WTC11 (cell line): ENCODE results near the gene ARHGAP20. TPM values are rescaled to one million over a fixed set of nuclear protein-coding genes. Genes with fewer than 3 reads are reported as not detected.

Experiments
- ATAC-seq: fragments of 200-7000 bp; cut with Tn5 transposase; 2 replicates; pipeline ENCODE4 v1.10.0; 2021; ENCODE audit warnings: mild to moderate bottlenecking, moderate library complexity
- CTCF ChIA-PET: fragments of 300-600 bp; sonication (Branson Sonifier 250); formaldehyde crosslinking; loops from one replicate; lab custom pipeline; 2021; ENCODE audit warnings: antibody characterized with exemption; lab: Charles Lee
- POLR2A ChIA-PET: fragments of 350-600 bp; sonication (Branson Sonifier 250); formaldehyde crosslinking; loops from one replicate; lab custom pipeline; 2021; ENCODE audit warnings: antibody characterized with exemption; lab: Charles Lee
- DNase-seq: peaks from one replicate; pipeline ENCODE4 v3.0.0; 2021; ENCODE audit warnings: low spot score
- H3K27ac Mint-ChIP-seq: 2 replicates; pipeline ENCODE4 v1.8.0; 2021; ENCODE audit warnings: mixed read lengths
- H3K27me3 Mint-ChIP-seq: 2 replicates; pipeline ENCODE4 v1.8.0; 2021; ENCODE audit warnings: low read depth, mild to moderate bottlenecking, moderate library complexity, mixed read lengths
- H3K36me3 Mint-ChIP-seq: 2 replicates; pipeline ENCODE4 v1.8.0; 2021; ENCODE audit warnings: mixed read lengths
- H3K4me1 Mint-ChIP-seq: 2 replicates; pipeline ENCODE4 v1.8.0; 2022; ENCODE audit warnings: mixed read lengths
- H3K4me3 Mint-ChIP-seq: 2 replicates; pipeline ENCODE4 v1.8.0; 2021; ENCODE audit warnings: mild to moderate bottlenecking, moderate library complexity, mixed read lengths
- H3K9me3 Mint-ChIP-seq: 2 replicates; pipeline ENCODE4 v1.8.0; 2021; ENCODE audit warnings: mixed read lengths
- ETV6 ChIP-seq: sonication (generic); formaldehyde crosslinking; IDR thresholded peaks from 2 replicates; pipeline ENCODE4 v1.8.1; 2022; ENCODE audit warnings: mild to moderate bottlenecking, missing genetic modification reagents
- FOXK1 ChIP-seq: sonication (generic); formaldehyde crosslinking; IDR thresholded peaks from 2 replicates; pipeline ENCODE4 v1.8.0; 2022; ENCODE audit warnings: mild to moderate bottlenecking, moderate library complexity, missing genetic modification reagents
- FOXP4 ChIP-seq: sonication (generic); formaldehyde crosslinking; IDR thresholded peaks from 2 replicates; pipeline ENCODE4 v1.8.0; 2022; ENCODE audit warnings: mild to moderate bottlenecking, missing genetic modification reagents
- JUN ChIP-seq: sonication (generic); formaldehyde crosslinking; IDR thresholded peaks from 2 replicates; pipeline ENCODE4 v1.8.0; 2023; ENCODE audit warnings: mild to moderate bottlenecking, missing genetic modification reagents
- MYBL2 ChIP-seq: sonication (generic); formaldehyde crosslinking; IDR thresholded peaks from 2 replicates; pipeline ENCODE4 v1.8.1; 2023; ENCODE audit warnings: mild to moderate bottlenecking, moderate library complexity, missing genetic modification reagents
- NFATC4 ChIP-seq: fragments of 250-450 bp; sonication (Bioruptor Pico); IDR thresholded peaks from 2 replicates; pipeline ENCODE4 v1.9.0; 2021; ENCODE audit warnings: mild to moderate bottlenecking
- RELA ChIP-seq: sonication (generic); formaldehyde crosslinking; IDR thresholded peaks from 2 replicates; pipeline ENCODE4 v1.8.1; 2022; ENCODE audit warnings: missing genetic modification reagents, mild to moderate bottlenecking, borderline replicate concordance
- TCF7 ChIP-seq: sonication (generic); formaldehyde crosslinking; IDR thresholded peaks from 2 replicates; pipeline ENCODE4 v1.8.0; 2022; ENCODE audit warnings: mild to moderate bottlenecking, low read depth, missing genetic modification reagents, moderate library complexity
- TEAD1 ChIP-seq: sonication (generic); formaldehyde crosslinking; IDR thresholded peaks from 2 replicates; pipeline ENCODE4 v1.8.0; 2022; ENCODE audit warnings: mild to moderate bottlenecking, missing genetic modification reagents
- ZNF317 ChIP-seq: sonication (generic); formaldehyde crosslinking; IDR thresholded peaks from 2 replicates; pipeline ENCODE4 v1.8.1; 2023; ENCODE audit warnings: low read depth, mild to moderate bottlenecking, moderate library complexity, missing genetic modification reagents, borderline replicate concordance
- ZNF416 ChIP-seq: fragments of 250-450 bp; sonication (Bioruptor Pico); IDR thresholded peaks from 2 replicates; pipeline ENCODE4 v1.9.0; 2021; ENCODE audit warnings: mild to moderate bottlenecking, inconsistent platforms
- ZNF532 ChIP-seq: fragments of 250-450 bp; sonication (Bioruptor Pico); IDR thresholded peaks from 2 replicates; pipeline ENCODE4 v1.9.0; 2021; ENCODE audit warnings: mild to moderate bottlenecking, borderline replicate concordance
- total RNA-seq: library from RNA; stranded (reverse); gene quantifications from 3 replicates; pipeline ENCODE4 v1.2.3, GENCODE V29; 2021
- TF ChIP-seq, protein P1 (sequence below): sonication (generic); formaldehyde crosslinking; IDR thresholded peaks from 2 replicates; pipeline ENCODE4 v1.8.1; 2022; ENCODE audit warnings: low read depth, missing genetic modification reagents, borderline replicate concordance
- TF ChIP-seq, protein P2 (sequence below): sonication (generic); formaldehyde crosslinking; IDR thresholded peaks from 2 replicates; pipeline ENCODE4 v1.8.1; 2023; ENCODE audit warnings: mild to moderate bottlenecking, missing genetic modification reagents

Gene ARHGAP20
- total RNA-seq, 1 experiment from 2014 or later: 0.15 TPM

GRCh38 chr11:110711776-110712658 is at the start of gene ARHGAP20 (continued):
- TF ChIP-seq, protein P1, sequence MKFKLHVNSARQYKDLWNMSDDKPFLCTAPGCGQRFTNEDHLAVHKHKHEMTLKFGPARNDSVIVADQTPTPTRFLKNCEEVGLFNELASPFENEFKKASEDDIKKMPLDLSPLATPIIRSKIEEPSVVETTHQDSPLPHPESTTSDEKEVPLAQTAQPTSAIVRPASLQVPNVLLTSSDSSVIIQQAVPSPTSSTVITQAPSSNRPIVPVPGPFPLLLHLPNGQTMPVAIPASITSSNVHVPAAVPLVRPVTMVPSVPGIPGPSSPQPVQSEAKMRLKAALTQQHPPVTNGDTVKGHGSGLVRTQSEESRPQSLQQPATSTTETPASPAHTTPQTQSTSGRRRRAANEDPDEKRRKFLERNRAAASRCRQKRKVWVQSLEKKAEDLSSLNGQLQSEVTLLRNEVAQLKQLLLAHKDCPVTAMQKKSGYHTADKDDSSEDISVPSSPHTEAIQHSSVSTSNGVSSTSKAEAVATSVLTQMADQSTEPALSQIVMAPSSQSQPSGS (CRISPR knock-in tag): no peak
- TF ChIP-seq FOXK1 (CRISPR knock-in tag): peak; percentile 23; the same call in 1 of the 2 replicates

- TF ChIP-seq TEAD1 (CRISPR knock-in tag) (no peak), ETV6 (CRISPR knock-in tag) (no peak)
- TF ChIP-seq, protein P2, sequence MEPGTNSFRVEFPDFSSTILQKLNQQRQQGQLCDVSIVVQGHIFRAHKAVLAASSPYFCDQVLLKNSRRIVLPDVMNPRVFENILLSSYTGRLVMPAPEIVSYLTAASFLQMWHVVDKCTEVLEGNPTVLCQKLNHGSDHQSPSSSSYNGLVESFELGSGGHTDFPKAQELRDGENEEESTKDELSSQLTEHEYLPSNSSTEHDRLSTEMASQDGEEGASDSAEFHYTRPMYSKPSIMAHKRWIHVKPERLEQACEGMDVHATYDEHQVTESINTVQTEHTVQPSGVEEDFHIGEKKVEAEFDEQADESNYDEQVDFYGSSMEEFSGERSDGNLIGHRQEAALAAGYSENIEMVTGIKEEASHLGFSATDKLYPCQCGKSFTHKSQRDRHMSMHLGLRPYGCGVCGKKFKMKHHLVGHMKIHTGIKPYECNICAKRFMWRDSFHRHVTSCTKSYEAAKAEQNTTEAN (CRISPR knock-in tag): no peak
- H3K4me3 Mint-ChIP-seq: no peak overlapping the region
- DNase-seq (no peak), ATAC-seq (no peak)
- H3K4me1 Mint-ChIP-seq: peaks cover 15% of the 10 kb centered on the region
- H3K27ac Mint-ChIP-seq: no peak overlapping the region
- H3K9me3 Mint-ChIP-seq: no peaks in the 10 kb centered on the region
- ChIA-PET POLR2A (no interaction called here), CTCF (interaction anchor here (1.2 kb wide), 1 partner anchor 667 kb away, joined by 3 read pairs; no protein-coding TSS in a partner anchor)
- H3K27me3 Mint-ChIP-seq: no peaks in the 10 kb centered on the region
- H3K36me3 Mint-ChIP-seq: no peaks in the 10 kb centered on the region
Observed at GRCh38 chr11:110761991-110762390, 49.8 kb upstream of the ARHGAP20 start.

GRCh38 chr11:110761131-110761530 is 48.9 kb upstream of the ARHGAP20 start:
- CTCF ChIA-PET: no interaction called here
- Mint-ChIP-seq H3K4me1 (peaks cover 15% of the 10 kb centered on the region), H3K27me3 (no peaks in the 10 kb centered on the region), H3K4me3 (no peak overlapping the region), H3K9me3 (no peaks in the 10 kb centered on the region), H3K36me3 (no peaks in the 10 kb centered on the region)
- TF ChIP-seq FOXK1 (CRISPR knock-in tag): no peak
- TF ChIP-seq ZNF416 (CRISPR knock-in tag): no peak
- TF ChIP-seq ZNF532 (CRISPR knock-in tag): no peak
- TF ChIP-seq ZNF317 (CRISPR knock-in tag): no peak
- TF ChIP-seq FOXP4 (CRISPR knock-in tag): no peak
- no peak for TF ChIP-seq MYBL2
- TF ChIP-seq JUN (CRISPR knock-in tag): no peak
- no peak for TF ChIP-seq NFATC4 (CRISPR knock-in tag)
- TF ChIP-seq RELA: no peak
- no peak for TF ChIP-seq TCF7 (CRISPR knock-in tag)
- TF ChIP-seq, all 79 proteins: peak for 0
- DNase-seq (no peak), ATAC-seq (no peak)
- POLR2A ChIA-PET: no interaction called here
- no peak overlapping the region for H3K27ac Mint-ChIP-seq
